ENCODE measurements around the gene OR2D2.
"Not testable (repeated sequence)": the region's sequence is repeated elsewhere in the genome, so short reads cannot be mapped to it uniquely, and the experiment has no call there.

OR2D2 gene

GRCh38 chr11:6887711-6888110 lies 4.6 kb downstream of the OR2D2 start:
- H3K14ac ChIP-seq (ENCODE audit: low read length in 2 of 2); H4K8ac ChIP-seq (ENCODE audit: low read length); H2BK120ac ChIP-seq (ENCODE audit: low read depth, low read length); H3K4ac ChIP-seq (ENCODE audit: low read depth in 1 of 2, low read length in 2 of 2); H2BK15ac ChIP-seq (ENCODE audit: low read depth, poor library complexity, severe bottlenecking); H3K79me1 ChIP-seq (replicated peaks; ENCODE audit: low read length, poor library complexity, severe bottlenecking); H3K4me3 ChIP-seq (ENCODE audit: insufficient read depth in 1 of 2, low read depth in 1 of 2, low read length in 2 of 2); H3K27me3 ChIP-seq (ENCODE audit: control insufficient read depth in 1 of 2, insufficient read depth in 1 of 2, low read length in 2 of 2); DNase-seq; H3K36me3 ChIP-seq (ENCODE audit: control insufficient read depth in 1 of 2, insufficient read depth in 2 of 2, low read depth in 1 of 2, low read length in 2 of 2); H2AK5ac ChIP-seq (ENCODE audit: low read length, severe bottlenecking); H2BK5ac ChIP-seq (ENCODE audit: low read depth, low read length, poor library complexity, severe bottlenecking); H2BK12ac ChIP-seq (ENCODE audit: low read length in 2 of 2); H3K18ac ChIP-seq (ENCODE audit: low read depth in 1 of 2, low read length in 2 of 2); H3K4me2 ChIP-seq (ENCODE audit: low read length, poor library complexity, severe bottlenecking); H3K23ac ChIP-seq (ENCODE audit: low read length in 2 of 2); H4K91ac ChIP-seq (ENCODE audit: low read length); H3K27ac ChIP-seq (ENCODE audit: low read length, poor library complexity, severe bottlenecking); H3K9ac ChIP-seq (ENCODE audit: low read length); H3K4me1 ChIP-seq (ENCODE audit: control insufficient read depth, insufficient read depth, low read depth, low read length); H2AFZ ChIP-seq (ENCODE audit: low read depth, low read length); H3K9me3 ChIP-seq (ENCODE audit: control insufficient read depth, low read length): not testable (repeated sequence)
- 100% methylated on average over 4 of the region's 5 CpGs for WGBS

- Histone ChIP-seq H3K18ac (ENCODE audit: low read depth in 1 of 2, low read length in 2 of 2) (no peak overlapping the region), H2BK15ac (ENCODE audit: low read depth, poor library complexity, severe bottlenecking) (no peak overlapping the region), H2AFZ (ENCODE audit: low read depth, low read length) (no peak overlapping the region), H2BK5ac (ENCODE audit: low read depth, low read length, poor library complexity, severe bottlenecking) (no peak overlapping the region), H2BK12ac (ENCODE audit: low read length in 2 of 2) (no peak overlapping the region), H2BK120ac (ENCODE audit: low read depth, low read length) (no peak overlapping the region), H3K4ac (ENCODE audit: low read depth in 1 of 2, low read length in 2 of 2) (no peak overlapping the region), H3K4me1 (ENCODE audit: control insufficient read depth, insufficient read depth, low read depth, low read length) (no peaks in the 10 kb centered on the region), H3K27ac (ENCODE audit: low read length, poor library complexity, severe bottlenecking) (no peak overlapping the region), H4K8ac (ENCODE audit: low read length) (no peak overlapping the region), H4K91ac (ENCODE audit: low read length) (no peak overlapping the region), H3K4me3 (ENCODE audit: insufficient read depth in 1 of 2, low read depth in 1 of 2, low read length in 2 of 2) (no peak overlapping the region), H3K79me1 (replicated peaks; ENCODE audit: low read length, poor library complexity, severe bottlenecking) (no peaks in the 10 kb centered on the region), H3K9ac (ENCODE audit: low read length) (no peak overlapping the region), H3K4me2 (ENCODE audit: low read length, poor library complexity, severe bottlenecking) (no peak overlapping the region), H3K9me3 (ENCODE audit: control insufficient read depth, low read length) (no peaks in the 10 kb centered on the region), H3K14ac (ENCODE audit: low read length in 2 of 2) (no peak overlapping the region), H3K23ac (ENCODE audit: low read length in 2 of 2) (no peak overlapping the region), H3K27me3 (ENCODE audit: control insufficient read depth in 1 of 2, insufficient read depth in 1 of 2, low read length in 2 of 2) (no peaks in the 10 kb centered on the region), H2AK5ac (ENCODE audit: low read length, severe bottlenecking) (no peak overlapping the region), H3K36me3 (ENCODE audit: control insufficient read depth in 1 of 2, insufficient read depth in 2 of 2, low read depth in 1 of 2, low read length in 2 of 2) (no peaks in the 10 kb centered on the region)
- no peak for DNase-seq
Observed at GRCh38 chr11:6882751-6883150, 9.5 kb downstream of the OR2D2 start.

- 81% methylated on average over 3 of the region's 3 CpGs for WGBS
Observed at GRCh38 chr11:6876914-6877313, 15.4 kb downstream of the OR2D2 start.

GRCh38 chr11:6876325-6876724 lies 16.0 kb downstream of the OR2D2 start, which contains the start of gene OR10A4:
OR10A4 (plus strand) TSS chr11:6876625; CDS start chr11:6876648, 23 bp downstream.
- peaks cover 11% of the 10 kb centered on the region for H3K9me3 ChIP-seq (ENCODE audit: control insufficient read depth, low read length)
- no peak within 1 kb of the TSS for H2BK5ac ChIP-seq (ENCODE audit: low read depth, low read length, poor library complexity, severe bottlenecking)
- H2BK120ac ChIP-seq (ENCODE audit: low read depth, low read length) = no peak within 1 kb of the TSS
- H2BK15ac ChIP-seq (ENCODE audit: low read depth, poor library complexity, severe bottlenecking) = no peak within 1 kb of the TSS
- H3K23ac ChIP-seq (ENCODE audit: low read length in 2 of 2) = no peak within 1 kb of the TSS
- 80% methylated on average over 1 of the region's 1 CpG for WGBS
- no peak for DNase-seq
- no peak within 1 kb of the TSS for H3K27ac ChIP-seq (ENCODE audit: low read length, poor library complexity, severe bottlenecking)
- H3K9ac ChIP-seq (ENCODE audit: low read length) = no peak within 1 kb of the TSS
- H4K8ac ChIP-seq (ENCODE audit: low read length) = no peak within 1 kb of the TSS
- no peak within 1 kb of the TSS for H3K4me2 ChIP-seq (ENCODE audit: low read length, poor library complexity, severe bottlenecking)
- no peak within 1 kb of the TSS for H2AK5ac ChIP-seq (ENCODE audit: low read length, severe bottlenecking)
- no peak within 1 kb of the TSS for H3K14ac ChIP-seq (ENCODE audit: low read length in 2 of 2)
- H3K4ac ChIP-seq (ENCODE audit: low read depth in 1 of 2, low read length in 2 of 2) = no peak within 1 kb of the TSS
- no peaks in the 10 kb centered on the region for H3K27me3 ChIP-seq (ENCODE audit: control insufficient read depth in 1 of 2, insufficient read depth in 1 of 2, low read length in 2 of 2)
- no peak within 1 kb of the TSS for H3K4me3 ChIP-seq (ENCODE audit: insufficient read depth in 1 of 2, low read depth in 1 of 2, low read length in 2 of 2)
- no peaks in the 10 kb centered on the region for H3K4me1 ChIP-seq (ENCODE audit: control insufficient read depth, insufficient read depth, low read depth, low read length)
- H3K18ac ChIP-seq (ENCODE audit: low read depth in 1 of 2, low read length in 2 of 2) = no peak within 1 kb of the TSS
- H2AFZ ChIP-seq (ENCODE audit: low read depth, low read length) = no peak within 1 kb of the TSS
- H2BK12ac ChIP-seq (ENCODE audit: low read length in 2 of 2) = no peak within 1 kb of the TSS
- no peak within 1 kb of the TSS for H4K91ac ChIP-seq (ENCODE audit: low read length)
- H3K79me1 ChIP-seq (replicated peaks; ENCODE audit: low read length, poor library complexity, severe bottlenecking) = no peaks in the 10 kb centered on the region
- H3K36me3 ChIP-seq (ENCODE audit: control insufficient read depth in 1 of 2, insufficient read depth in 2 of 2, low read depth in 1 of 2, low read length in 2 of 2) = no peaks in the 10 kb centered on the region

More at GRCh38 chr11:6876914-6877313, 15.4 kb downstream of the OR2D2 start:
- Histone ChIP-seq H3K27ac (ENCODE audit: low read length, poor library complexity, severe bottlenecking) (no peak overlapping the region), H3K4me3 (ENCODE audit: insufficient read depth in 1 of 2, low read depth in 1 of 2, low read length in 2 of 2) (no peak overlapping the region), H3K4me2 (ENCODE audit: low read length, poor library complexity, severe bottlenecking) (no peak overlapping the region), H2BK120ac (ENCODE audit: low read depth, low read length) (no peak overlapping the region), H3K27me3 (ENCODE audit: control insufficient read depth in 1 of 2, insufficient read depth in 1 of 2, low read length in 2 of 2) (no peaks in the 10 kb centered on the region), H3K23ac (ENCODE audit: low read length in 2 of 2) (no peak overlapping the region), H3K9ac (ENCODE audit: low read length) (no peak overlapping the region), H3K79me1 (replicated peaks; ENCODE audit: low read length, poor library complexity, severe bottlenecking) (no peaks in the 10 kb centered on the region), H3K4me1 (ENCODE audit: control insufficient read depth, insufficient read depth, low read depth, low read length) (no peaks in the 10 kb centered on the region), H2AFZ (ENCODE audit: low read depth, low read length) (no peak overlapping the region), H4K8ac (ENCODE audit: low read length) (no peak overlapping the region), H3K18ac (ENCODE audit: low read depth in 1 of 2, low read length in 2 of 2) (no peak overlapping the region), H3K14ac (ENCODE audit: low read length in 2 of 2) (no peak overlapping the region), H3K4ac (ENCODE audit: low read depth in 1 of 2, low read length in 2 of 2) (no peak overlapping the region), H2AK5ac (ENCODE audit: low read length, severe bottlenecking) (no peak overlapping the region), H3K36me3 (ENCODE audit: control insufficient read depth in 1 of 2, insufficient read depth in 2 of 2, low read depth in 1 of 2, low read length in 2 of 2) (no peaks in the 10 kb centered on the region), H3K9me3 (ENCODE audit: control insufficient read depth, low read length) (peaks cover 11% of the 10 kb centered on the region), H2BK12ac (ENCODE audit: low read length in 2 of 2) (no peak overlapping the region), H2BK15ac (ENCODE audit: low read depth, poor library complexity, severe bottlenecking) (no peak overlapping the region), H4K91ac (ENCODE audit: low read length) (no peak overlapping the region), H2BK5ac (ENCODE audit: low read depth, low read length, poor library complexity, severe bottlenecking) (no peak overlapping the region)
- DNase-seq = no peak

Data from mesenchymal stem cell (in vitro differentiated cells and primary cell).